Esophagus squamous epithelium (tissue), 5 donors: Measurements from ENCODE around the gene ODAD4. TPM values are rescaled to one million over a fixed set of nuclear protein-coding genes. Genes with fewer than 3 reads are reported as not detected.

ENCODE experiments used
- DNase-seq: peaks from one replicate; lab custom pipeline; 2025; lab: John Stamatoyannopoulos, UW
- H3K27ac ChIP-seq, 4 donors: fragments of 200-600 bp; sonication (generic); one replicate each; pipeline ENCODE4 v1.5.1; 2016 to 2019; ENCODE audit warnings: mild to moderate bottlenecking in 1 of 4
- H3K27me3 ChIP-seq, 4 donors: fragments of 200-600 bp; sonication (generic); 1 replicate in 3 of 4; 2 replicates in 1 of 4; pipeline versions ENCODE4 v1.5.1 to v1.6.0; 2017 to 2021; ENCODE audit warnings: antibody characterized with exemption in 1 of 4
- H3K36me3 ChIP-seq, 3 donors: fragments of 200-600 bp; sonication (generic); one replicate each; pipeline ENCODE4 v1.5.1; 2016 to 2019
- H3K4me1 ChIP-seq, 3 donors: fragments of 200-600 bp; sonication (generic); one replicate each; pipeline ENCODE4 v1.5.1; 2017 to 2019
- H3K4me3 ChIP-seq, 4 donors: fragments of 200-600 bp; sonication (generic); 1 replicate in 3 of 4; 2 replicates in 1 of 4; pipeline ENCODE4 v1.5.1; 2016 to 2019; ENCODE audit warnings: mild to moderate bottlenecking in 2 of 4, moderate library complexity in 1 of 4
- H3K9me3 ChIP-seq, 3 donors: fragments of 200-600 bp; sonication (generic); one replicate each; pipeline ENCODE4 v1.5.1; 2016 to 2019
- POLR2A ChIP-seq, 4 donors: fragments of 450-650 bp; IDR thresholded peaks; one replicate each; pipeline ENCODE4 v1.6.1; 2017; ENCODE audit warnings: antibody characterized with exemption in 4 of 4, mild to moderate bottlenecking in 4 of 4, moderate library complexity in 3 of 4
- WGBS, 2 donors: methylation state at CpG; one replicate each; pipeline ENCODE4 v1.1.5; 2018; 5-methylcytosine and 5-hydroxymethylcytosine counted together
- intact Hi-C: fragments of 100-400 bp; cut with DNase I; formaldehyde crosslinking; loops from one replicate; pipeline ENCODE4 v1.15.0; 2022
- total RNA-seq, 4 donors: library from RNA; depleted of rRNA; stranded (reverse); fragments of >200 nt; gene quantifications; one replicate each; pipeline ENCODE4 v1.1.0, GENCODE V29; 2016
- TF ChIP-seq, protein P1 (sequence below), 6 experiments: fragments of 450-650 bp in 4 of 6; fragments of 200-600 bp in 2 of 6; sonication (generic) in 2 of 6; IDR thresholded peaks; one replicate each; pipeline ENCODE4 v1.5.1; 2016 to 2019; ENCODE audit warnings: antibody characterized with exemption in 6 of 6, mild to moderate bottlenecking in 4 of 6, moderate library complexity in 4 of 6
- donor health status: DM: yes; HTN: yes; CAD: no.

ODAD4 gene
- total RNA-seq, 4 donors from 2014 or later = 0.38 TPM; not detected in 3

DNA sequence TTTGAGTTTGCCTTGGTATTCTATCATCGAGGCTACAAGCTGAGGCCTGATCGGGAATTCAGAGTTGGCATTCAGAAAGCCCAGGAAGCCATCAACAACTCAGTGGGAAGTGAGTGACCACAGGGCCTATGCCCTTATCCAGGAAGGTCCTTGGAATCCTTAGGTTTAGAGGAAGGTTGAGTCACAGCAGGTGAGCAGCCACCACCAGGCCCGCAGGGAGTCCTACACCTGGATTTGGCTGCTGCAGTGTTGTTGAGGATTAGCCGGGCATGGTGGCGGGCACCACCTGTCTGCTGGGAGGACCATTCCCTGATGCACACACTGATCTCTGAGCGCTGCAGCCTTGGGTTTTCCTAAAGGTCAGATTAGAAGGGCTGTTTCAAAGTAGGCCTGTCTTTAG, 5.2 kb downstream of the ODAD4 start:
- intact Hi-C loops = no loop called here
- H3K27me3 ChIP-seq = no peaks in the 10 kb centered on the region
- DNase-seq = no peak
- peaks cover 0 to 6% (median 0%) of the 10 kb centered on the region in 3 donors for H3K4me1 ChIP-seq
- no peak overlapping the region for H3K4me3 ChIP-seq
- no peak for TF ChIP-seq POLR2A (IDR thresholded peaks at IDR 0.05)
- TF ChIP-seq, protein P1, sequence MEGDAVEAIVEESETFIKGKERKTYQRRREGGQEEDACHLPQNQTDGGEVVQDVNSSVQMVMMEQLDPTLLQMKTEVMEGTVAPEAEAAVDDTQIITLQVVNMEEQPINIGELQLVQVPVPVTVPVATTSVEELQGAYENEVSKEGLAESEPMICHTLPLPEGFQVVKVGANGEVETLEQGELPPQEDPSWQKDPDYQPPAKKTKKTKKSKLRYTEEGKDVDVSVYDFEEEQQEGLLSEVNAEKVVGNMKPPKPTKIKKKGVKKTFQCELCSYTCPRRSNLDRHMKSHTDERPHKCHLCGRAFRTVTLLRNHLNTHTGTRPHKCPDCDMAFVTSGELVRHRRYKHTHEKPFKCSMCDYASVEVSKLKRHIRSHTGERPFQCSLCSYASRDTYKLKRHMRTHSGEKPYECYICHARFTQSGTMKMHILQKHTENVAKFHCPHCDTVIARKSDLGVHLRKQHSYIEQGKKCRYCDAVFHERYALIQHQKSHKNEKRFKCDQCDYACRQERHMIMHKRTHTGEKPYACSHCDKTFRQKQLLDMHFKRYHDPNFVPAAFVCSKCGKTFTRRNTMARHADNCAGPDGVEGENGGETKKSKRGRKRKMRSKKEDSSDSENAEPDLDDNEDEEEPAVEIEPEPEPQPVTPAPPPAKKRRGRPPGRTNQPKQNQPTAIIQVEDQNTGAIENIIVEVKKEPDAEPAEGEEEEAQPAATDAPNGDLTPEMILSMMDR (IDR thresholded peaks at IDR 0.05) = no peak
- 91 to 93% methylated on average over 2 to 3 of the region's 6 CpGs for WGBS, 2 donors
- no peak overlapping the region for H3K27ac ChIP-seq
- H3K9me3 ChIP-seq = no peaks in the 10 kb centered on the region
- H3K36me3 ChIP-seq = no peaks in the 10 kb centered on the region

DNA sequence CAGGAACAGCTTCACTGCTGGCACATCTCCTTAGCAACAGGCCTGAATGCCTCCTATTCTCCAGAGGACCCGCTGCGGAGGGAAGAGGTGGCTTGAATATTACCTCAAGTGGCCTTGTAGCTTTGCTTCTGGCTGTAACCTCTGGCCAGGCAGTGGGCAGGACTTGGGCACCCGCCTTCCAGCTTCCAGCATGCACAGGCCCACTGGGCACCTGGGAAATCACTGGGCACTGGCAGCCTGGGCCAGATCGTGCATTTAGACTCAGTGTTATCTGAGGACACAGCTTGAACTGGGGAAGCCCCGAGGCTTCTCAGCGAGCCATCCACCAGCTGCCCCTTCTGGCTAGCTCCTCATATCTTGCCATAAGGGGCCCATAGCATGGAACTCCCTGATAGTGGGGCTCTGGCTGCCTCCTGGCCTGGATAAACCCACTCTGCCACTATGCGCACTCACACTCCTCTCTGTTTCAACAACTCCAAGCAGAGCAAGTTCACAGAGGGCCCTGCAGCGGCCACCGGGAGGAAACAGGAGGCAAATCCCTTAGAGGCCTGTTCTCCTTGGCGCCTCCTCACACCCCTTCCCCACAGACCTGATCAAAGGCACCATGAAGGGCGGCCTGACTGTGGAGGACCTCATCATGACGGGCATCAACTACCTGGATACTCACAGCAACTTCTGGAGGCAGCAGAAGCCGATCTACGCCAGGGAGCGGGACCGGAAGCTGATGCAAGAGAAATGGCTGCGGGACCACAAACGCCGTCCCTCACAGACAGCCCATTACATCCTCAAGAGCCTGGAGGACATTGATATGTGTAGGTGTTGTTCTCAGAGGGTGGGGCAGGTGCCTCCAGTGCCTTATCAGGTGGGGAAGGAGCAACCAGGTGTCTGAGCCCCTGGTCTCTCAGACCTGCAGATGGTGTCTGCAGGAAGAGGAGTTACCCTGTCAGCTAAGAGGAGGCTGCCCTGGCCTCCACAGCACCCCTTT, 7.8 kb downstream of the ODAD4 start:
- WGBS, 2 donors = 88 to 96% methylated on average over 8 to 16 of the region's 19 CpGs
- no peaks in the 10 kb centered on the region for H3K4me1 ChIP-seq
- no peak for DNase-seq
- TF ChIP-seq, protein P1 (IDR thresholded peaks at IDR 0.05) = no peak
- no peak for TF ChIP-seq POLR2A (IDR thresholded peaks at IDR 0.05)
- no peaks in the 10 kb centered on the region for H3K27me3 ChIP-seq
- intact Hi-C loops = no loop called here
- no peak overlapping the region for H3K4me3 ChIP-seq
- no peaks in the 10 kb centered on the region for H3K36me3 ChIP-seq
- no peaks in the 10 kb centered on the region for H3K9me3 ChIP-seq
- no peak overlapping the region for H3K27ac ChIP-seq

DNA sequence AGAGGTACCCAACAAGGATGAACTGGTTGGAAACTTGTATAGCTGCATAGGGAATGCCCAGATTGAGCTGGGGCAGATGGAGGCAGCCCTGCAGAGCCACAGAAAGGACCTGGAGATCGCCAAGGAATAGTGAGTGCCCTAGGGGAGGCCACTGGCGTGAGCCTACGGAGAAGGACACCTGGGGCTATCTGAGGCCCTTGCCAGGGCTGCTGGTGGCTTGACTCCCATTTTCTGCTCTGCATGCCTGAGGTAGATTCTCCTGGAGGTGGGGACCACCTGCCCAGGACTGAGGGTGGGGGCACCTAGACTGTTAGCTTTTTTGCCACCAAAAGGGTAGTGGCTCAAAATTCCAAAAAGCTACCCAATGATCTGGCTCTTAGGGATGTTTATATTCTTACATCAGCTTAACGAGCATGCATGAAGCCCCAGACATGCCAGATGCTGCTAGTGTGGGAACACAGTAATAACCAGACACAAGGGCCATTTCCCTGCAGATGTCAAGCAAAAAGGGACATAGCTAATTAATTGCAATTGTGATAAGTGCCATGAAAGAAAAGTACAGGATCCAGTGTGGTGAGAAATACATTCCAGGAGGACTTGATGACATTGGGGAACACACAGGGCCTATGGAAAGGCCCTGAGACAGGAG, 8.8 kb downstream of the ODAD4 start:
- no peaks in the 10 kb centered on the region for H3K4me1 ChIP-seq
- no peaks in the 10 kb centered on the region for H3K9me3 ChIP-seq
- WGBS, 2 donors = 78 to 89% methylated on average over 4 of the region's 4 CpGs
- H3K27me3 ChIP-seq = no peaks in the 10 kb centered on the region
- intact Hi-C loops = no loop called here
- no peak for DNase-seq
- H3K4me3 ChIP-seq = no peak overlapping the region
- TF ChIP-seq, protein P1 (IDR thresholded peaks at IDR 0.05) = no peak
- TF ChIP-seq POLR2A (IDR thresholded peaks at IDR 0.05) = no peak
- H3K36me3 ChIP-seq = no peaks in the 10 kb centered on the region
- H3K27ac ChIP-seq = no peak overlapping the region

DNA sequence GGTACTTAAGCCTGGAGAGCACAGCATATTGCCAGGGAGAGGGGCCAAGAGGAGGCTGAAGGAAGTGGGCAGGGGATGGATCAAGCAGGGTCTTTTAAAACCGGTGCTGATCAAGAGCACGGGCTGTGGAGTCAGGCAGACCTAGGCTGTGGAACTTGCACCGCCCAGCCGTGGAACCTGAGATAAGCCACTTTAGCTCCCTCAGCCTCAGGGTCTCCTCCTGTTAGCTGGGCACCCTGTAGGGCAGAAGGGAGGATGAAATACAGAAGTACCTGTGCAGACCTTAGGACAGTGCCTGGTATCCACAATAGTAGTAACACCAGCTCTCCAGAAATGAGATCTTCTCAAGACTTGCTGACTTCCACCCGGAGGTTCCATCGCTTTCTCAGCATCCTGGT, 9.3 kb downstream of the ODAD4 start:
- no peaks in the 10 kb centered on the region for H3K27me3 ChIP-seq
- TF ChIP-seq, protein P1 (IDR thresholded peaks at IDR 0.05) = no peak
- TF ChIP-seq POLR2A (IDR thresholded peaks at IDR 0.05) = no peak
- no peak overlapping the region for H3K4me3 ChIP-seq
- no peak for DNase-seq
- no peaks in the 10 kb centered on the region for H3K4me1 ChIP-seq
- no peak overlapping the region for H3K27ac ChIP-seq
- intact Hi-C loops = no loop called here
- WGBS, 2 donors = 90 to 91% methylated on average over 6 of the region's 6 CpGs
- no peaks in the 10 kb centered on the region for H3K36me3 ChIP-seq
- no peaks in the 10 kb centered on the region for H3K9me3 ChIP-seq

DNA sequence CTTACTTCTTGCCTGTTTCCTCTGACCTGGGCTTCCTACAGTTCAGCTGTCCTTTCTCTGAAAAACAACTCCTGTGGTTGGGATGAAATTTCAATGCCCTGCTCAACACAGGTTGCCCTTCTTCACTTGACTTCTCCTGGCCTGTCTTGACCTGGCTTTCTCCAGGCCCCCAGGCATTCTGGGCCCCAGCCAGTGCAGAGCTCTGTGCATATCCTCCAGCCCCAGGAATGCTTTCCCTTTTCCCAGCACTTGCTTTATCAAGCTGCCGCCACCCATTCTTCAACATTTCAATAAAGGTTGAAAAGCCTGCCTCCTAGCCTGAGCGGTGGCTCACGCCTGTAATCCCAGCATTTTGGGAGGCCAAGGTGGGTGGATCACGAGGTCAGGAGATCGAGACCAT, 10.8 kb downstream of the ODAD4 start:
- TF ChIP-seq, protein P1 (IDR thresholded peaks at IDR 0.05) = no peak
- no peak for TF ChIP-seq POLR2A (IDR thresholded peaks at IDR 0.05)
- Histone ChIP-seq H3K4me3 (no peak overlapping the region), H3K36me3 (no peaks in the 10 kb centered on the region), H3K9me3 (no peaks in the 10 kb centered on the region), H3K27me3 (no peaks in the 10 kb centered on the region), H3K27ac (no peak overlapping the region), H3K4me1 (no peaks in the 10 kb centered on the region)
- WGBS, 2 donors = 50 to 63% methylated on average over 3 to 5 of the region's 5 CpGs
- intact Hi-C loops = no loop called here
- no peak for DNase-seq
